HG02642 (cell line): ENCODE data around the gene FUS.
"Not testable (repeated sequence)": the region's sequence is repeated elsewhere in the genome, so short reads cannot be mapped to it uniquely, and the experiment has no call there.

Experiments used
- ATAC-seq: cut with Tn5 transposase; IDR thresholded peaks from one replicate; pipeline ENCODE4 v1.9.1; 2021; ENCODE audit warnings: mild to moderate bottlenecking; ENCODE audit not compliant: unreplicated experiment, poor library complexity

FUS gene

DNA sequence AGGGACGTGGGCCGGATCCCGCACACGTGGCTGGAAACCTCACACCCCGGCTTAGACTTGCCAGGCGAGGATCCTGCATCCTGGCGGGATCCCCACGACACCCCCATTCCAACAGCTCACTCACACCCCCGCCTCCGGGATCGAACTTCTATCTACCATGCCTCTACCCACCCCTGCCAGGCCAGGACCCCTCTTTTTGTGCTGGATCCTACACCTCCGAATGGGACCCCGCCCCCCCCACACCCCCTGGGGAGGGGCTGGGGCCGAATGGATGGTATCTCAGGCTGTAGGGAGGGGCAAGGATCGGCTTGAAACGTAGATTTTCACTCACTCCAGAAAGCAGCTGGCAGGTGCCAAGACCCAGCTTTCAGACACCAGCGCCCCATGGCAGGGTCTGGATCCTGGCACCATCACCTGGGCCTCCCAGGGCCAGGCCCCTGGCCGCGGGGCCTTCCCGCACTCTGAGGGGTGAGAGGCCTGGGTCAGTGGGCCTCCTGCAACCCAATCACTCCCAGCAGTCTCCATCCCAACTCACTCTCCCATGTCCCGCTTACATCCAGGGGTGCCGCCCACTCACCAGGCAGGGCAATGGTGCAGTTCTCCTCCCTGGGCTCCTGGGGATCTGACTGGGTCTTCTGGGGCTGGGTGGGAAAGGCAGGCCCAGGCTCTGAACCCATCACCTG, 36.8 kb upstream of the FUS start:
- no peak for ATAC-seq

DNA sequence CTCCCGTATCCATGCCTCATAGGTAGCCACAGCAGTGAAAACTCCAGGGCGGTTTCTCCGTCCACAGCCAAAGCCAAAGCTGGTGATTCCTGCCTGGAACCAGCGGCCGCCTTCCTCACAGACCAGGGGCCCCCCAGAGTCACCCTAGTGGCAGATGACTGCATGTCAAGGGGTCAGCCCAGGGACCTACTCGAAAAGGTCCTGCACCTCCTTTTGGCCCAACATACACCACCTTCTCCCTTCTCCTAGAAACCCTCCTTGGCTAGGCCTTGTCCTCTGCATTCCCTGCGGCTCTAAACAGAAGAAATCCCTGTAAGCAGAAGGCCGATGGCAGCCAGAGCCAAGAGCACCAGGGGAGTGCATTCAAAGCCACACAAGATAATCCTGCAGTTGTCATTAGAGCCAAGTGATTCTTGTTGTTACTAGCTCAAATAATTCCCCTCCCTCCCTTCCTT, 36.2 kb upstream of the FUS start:
- no peak for ATAC-seq

DNA sequence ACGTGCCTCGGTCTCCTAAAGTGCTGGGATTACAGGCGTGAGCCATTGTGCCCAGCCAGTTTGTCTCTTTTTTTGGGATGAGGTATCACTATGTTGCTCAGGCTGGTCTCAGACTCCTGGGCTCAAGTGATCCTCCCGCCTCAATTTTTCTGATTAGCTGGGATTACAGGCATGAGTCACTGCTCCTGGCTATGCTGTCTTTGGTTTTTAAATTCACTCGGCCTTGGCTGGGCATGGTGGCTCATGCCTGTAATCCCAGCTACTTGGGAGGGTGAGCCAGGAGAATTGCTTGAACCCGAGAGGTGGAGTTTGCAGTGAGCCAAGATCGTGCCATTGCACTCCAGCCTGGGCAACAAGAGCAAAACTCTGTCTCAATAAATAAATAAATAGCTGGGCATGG, 35.5 kb upstream of the FUS start:
- ATAC-seq = not testable (repeated sequence)

DNA sequence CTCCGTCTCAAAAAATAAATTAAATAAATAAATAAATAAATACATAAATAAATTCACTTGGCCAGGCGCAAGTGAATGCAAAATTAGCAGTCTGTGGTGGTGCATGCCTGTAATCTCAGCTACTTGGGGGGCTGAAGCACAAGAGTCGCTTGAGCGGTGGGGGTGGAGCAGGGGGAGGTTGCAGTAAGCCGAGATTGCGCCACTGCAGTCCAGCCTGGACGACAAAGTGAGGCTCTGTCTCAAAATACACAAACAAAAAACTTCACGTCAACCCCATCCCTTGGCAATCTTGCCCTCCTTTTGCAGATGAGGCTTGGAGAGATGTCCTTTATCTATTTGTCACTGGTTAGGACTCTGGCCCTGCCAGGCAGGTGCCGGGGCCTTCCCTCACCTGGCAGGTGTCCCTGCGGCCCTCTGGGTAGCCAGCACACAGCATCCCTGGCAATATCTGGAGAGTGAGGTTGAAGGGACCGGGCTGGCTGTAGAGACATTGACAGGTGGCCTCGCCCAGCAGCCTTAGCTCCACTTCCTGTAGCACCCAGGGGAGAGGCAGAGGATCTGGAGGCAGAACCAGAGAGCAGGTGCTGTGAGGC, 34.4 kb upstream of the FUS start:
- ATAC-seq = no peak

DNA sequence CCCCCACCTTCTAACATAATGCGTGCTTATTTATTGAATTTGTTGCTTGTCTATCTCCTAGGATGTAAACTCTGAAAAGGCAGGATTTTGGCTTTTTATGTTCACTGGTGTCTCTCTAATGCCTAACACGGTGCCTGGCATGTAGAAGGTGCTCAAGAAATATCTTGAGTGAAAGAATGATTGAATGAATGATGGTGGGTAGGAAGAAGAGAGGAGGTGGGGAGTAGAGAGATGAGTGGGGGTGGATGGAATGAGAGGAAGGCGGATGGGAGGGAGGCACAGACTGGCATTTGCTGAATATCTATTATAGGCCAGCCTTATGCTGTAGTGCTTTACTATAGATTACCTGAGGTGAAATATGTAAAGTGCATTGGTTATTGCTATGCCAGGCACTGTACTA, 32.4 kb upstream of the FUS start:
- ATAC-seq = no peak

DNA sequence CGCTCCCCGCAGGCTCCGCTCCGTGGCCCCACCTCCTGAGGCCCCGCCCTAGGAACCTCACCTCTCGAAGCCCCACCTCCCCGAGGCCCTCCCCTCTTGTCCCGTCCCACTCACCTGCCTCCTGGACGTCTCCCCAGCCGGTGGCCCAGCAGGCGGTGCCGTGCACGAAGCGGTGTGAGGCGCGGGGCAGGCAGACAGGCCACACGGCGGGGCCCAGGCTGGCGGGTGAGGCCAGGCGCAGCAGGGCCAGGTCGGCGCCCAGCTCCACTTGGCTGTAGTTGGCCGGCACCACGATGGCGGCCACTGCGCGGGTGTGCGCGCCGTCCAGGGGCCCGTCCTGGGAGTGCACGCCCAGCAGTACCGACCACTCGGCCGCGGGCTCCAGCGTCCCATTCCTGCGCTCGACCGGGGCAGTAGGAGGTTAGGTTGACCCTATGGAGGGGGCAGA, 31.6 kb upstream of the FUS start:
- ATAC-seq = no peak

DNA sequence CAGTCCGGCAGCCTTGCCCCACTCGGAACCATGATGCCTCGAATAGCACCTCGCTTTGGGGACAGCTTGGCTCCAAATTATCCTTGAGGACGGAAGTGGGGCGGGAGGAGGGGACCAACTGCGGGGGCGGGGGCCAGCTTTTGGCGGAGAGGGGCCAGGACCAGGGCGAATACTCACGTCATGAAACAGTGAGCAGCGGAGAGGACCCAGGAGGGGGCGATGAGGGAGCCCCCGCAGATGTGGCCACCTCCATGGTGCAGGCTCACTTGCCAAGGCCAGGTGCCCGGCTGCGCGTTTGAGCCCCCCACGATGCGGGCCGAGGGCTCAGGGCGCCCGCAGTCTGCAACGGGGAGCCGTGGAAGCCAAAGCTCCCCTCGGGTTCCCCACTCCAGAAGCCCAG, 31.0 kb upstream of the FUS start:
- ATAC-seq = no peak

DNA sequence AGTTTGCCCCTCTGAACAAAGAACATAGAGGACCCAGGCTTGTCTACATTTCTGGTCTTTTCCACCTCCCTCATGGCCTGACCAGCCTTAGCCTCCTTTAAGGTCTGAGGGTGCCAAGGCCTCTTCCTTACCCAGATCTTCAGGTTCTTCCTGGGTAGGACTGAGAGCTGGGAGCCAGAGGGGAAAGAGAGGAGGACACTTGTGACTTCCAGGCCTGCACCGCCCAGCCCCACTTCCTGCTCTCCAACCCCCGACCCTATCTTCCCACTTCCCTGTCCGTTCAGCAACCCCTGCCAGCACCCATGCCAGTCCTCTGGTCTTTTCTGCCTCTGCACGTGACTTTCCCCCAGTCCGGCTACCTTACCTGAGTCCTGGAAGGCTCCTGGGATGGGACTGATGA, 30.6 kb upstream of the FUS start:
- no peak for ATAC-seq

DNA sequence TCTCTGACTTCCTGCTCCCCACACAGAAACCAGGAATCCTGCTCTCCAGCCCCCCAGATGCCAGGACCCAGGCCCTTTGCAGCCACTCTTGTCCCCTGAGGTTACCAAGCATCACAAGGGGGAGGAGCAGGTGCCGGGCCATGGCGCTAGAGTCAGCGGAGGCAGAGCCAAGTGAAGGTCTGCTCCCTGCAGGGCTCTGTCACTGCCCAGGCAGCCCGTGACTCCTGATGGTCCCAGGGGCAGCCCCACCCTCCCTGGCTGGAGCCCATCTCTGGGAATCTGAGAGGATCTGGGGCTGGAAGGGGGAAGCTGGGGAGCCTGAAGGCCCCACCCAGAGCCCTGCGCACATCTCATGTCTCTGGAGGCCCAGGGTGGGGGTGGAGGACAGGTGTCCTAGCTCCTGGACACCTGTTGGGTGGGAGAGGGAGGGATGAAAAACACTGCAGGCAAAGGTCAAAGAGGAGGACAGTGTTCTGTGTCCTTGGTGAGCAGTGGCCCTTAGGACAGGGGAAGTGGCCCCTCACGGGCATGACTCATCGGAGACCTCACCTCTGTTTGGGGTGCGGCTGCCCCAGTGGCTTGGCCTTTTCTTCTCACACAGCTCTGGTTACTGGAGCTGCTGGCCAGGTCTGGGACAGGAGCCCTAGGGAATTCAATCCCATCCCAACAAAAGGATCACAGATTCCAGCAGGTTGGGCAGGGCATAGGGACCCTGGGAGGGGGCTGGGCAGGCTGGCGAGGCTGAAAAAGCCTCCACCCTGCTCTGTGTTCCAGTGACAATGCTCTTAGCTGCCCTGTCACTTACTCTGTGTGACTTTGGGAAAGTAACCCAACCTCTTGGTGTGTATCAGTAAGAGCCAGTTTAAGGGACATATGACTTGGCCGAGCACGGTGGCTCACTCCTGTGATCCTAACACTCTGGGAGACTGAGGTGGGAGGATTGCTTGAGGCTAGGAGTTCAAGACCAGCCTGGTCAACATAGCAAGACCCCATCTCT, 29.7 kb upstream of the FUS start, which contains the start of gene PRSS36:
Gene PRSS36, minus strand, starts transcription at position 173 of the 997 bp plus-strand sequence. Its CDS starts 31 bp downstream, at position 142.
- ATAC-seq = no peak

DNA sequence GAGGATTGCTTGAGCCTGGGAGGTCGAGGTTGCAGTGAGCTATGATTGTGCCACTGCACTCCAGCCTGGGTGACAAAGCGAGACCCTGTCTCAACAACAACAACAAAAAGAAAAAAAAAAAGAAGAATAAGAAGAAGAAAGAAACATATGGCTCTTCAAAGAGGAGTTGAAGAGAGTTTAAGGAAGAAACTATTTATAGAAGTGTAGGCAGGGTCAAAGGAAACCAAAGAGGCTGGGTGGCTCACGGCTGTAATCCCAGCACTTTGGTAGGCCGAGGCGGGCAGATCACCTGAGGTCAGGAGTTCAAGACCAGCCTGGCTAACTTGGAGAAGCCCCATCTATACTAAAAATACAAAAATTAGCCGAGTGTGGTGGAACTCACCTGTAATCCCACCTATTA, 29.0 kb upstream of the FUS start:
- ATAC-seq = not testable (repeated sequence)

DNA sequence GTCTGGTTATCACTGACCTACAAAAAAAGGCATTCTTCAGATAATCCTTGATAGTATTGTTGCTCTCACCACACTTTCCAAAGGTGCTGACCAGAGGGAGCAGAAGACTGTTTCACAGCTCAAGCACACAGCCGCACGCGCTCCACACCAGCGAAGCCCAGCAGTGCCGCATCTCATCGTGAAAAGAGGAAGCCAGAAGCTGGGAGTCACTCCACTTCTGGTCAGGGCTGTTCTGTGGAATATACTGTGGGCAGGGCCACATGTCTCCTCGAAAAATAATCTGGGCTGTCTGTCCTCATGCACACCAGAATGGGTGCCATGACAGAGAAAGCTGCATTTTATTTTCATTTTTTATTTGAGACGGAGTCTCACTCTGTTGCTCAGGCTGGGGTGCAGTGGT, 22.8 kb upstream of the FUS start:
- ATAC-seq = no peak

DNA sequence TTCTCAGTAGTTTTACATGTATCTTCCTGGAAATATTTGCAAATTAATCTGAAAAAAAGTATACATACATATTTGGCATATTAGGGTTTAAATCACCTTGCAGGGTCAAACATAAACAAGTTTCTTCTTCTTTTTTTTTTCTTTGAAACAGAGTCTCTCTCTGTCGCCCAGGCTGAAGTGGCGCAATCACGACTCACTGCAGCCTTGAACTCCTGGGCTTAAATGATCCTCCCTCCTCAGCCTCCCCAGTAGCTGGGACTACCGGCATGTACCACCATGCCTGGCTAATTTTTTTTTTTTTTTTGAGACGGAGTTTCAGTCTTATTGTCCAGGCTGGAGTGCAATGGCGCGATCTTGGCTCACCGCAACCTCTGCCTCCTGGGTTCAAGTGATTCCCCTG, 12.6 kb upstream of the FUS start:
- ATAC-seq = no peak

DNA sequence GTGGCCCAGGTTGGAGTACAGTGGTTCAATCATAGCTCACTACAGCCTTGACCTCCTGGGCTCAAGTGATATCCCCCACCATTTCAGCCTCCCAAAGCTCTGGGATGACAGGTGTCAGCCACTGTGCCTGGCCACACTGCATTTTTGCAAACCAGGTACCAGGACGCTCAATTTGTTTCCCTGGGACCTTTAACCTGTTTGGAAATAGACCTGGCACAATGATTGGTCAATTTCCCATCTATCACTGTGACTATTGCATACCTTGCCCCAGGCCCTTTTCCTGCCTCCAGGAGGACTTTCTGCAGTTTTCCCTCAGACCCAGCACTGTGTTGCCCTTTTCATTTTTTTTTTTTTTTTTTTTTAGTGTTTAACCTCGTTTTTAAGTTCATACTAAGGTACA, 11.1 kb upstream of the FUS start:
- ATAC-seq = no peak

DNA sequence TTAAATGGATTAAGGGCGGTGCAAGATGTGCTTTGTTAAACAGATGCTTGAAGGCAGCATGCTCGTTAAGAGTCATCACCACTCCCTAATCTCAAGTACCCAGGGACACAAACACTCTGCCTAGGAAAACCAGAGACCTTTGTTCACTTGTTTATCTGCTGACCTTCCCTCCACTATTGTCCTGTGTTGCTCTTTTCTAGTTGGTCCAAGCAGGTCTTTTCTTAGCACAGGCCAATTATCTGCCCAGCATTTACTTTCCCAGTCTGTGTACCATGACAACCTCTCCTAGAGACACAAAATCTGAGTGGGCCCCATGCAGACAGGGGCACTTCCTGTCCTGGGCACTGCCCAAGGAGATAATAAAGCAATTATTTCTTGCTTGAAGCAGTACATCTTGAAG, 9.9 kb upstream of the FUS start:
- ATAC-seq = not testable (repeated sequence)

DNA sequence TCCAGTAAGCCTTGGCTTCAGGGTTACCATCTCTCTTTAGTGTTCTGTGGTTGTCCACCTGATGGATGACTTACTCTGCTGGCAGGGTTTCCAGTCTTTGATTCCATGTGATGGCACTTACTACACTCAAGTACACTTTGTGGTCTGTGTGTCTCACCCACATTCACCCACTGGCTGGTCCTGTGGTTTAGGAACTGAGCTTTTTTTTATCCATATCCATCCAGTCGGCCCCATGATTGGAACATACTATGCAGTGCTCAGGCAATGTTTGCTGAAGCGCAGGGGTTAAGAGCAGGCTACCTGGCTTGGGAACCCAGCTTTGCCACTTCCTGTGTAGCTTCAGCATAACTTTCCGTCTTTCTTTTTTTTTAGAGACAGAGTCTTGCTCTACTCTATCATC, 2.8 kb upstream of the FUS start:
- ATAC-seq = no peak

DNA sequence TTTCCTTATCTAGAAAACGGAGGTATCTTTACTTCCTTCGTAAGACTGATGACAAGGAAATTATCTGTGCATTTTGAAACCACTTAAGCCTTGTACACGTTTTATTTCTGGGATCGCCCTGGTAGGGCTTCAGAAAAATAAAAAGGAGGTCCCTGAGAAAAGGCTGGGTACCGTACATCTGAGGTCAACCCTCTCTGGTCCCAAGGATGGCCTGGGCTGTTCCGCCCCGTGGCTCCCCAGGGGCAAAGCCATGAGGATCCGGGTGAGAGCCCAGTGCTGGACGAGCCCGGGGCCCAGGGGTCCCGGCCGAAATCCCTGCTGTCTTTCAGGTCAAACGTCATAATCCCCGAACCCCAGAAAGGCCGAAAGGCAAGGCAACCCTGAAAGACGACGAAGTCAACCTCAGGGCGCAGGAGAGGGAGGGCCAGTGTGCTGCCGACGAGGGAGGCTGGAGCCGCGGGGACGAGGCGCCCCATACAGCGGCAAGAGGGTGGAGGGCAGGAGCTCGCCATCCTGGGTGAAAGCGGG, 656 bp upstream of the FUS start:
- ATAC-seq = no peak

DNA sequence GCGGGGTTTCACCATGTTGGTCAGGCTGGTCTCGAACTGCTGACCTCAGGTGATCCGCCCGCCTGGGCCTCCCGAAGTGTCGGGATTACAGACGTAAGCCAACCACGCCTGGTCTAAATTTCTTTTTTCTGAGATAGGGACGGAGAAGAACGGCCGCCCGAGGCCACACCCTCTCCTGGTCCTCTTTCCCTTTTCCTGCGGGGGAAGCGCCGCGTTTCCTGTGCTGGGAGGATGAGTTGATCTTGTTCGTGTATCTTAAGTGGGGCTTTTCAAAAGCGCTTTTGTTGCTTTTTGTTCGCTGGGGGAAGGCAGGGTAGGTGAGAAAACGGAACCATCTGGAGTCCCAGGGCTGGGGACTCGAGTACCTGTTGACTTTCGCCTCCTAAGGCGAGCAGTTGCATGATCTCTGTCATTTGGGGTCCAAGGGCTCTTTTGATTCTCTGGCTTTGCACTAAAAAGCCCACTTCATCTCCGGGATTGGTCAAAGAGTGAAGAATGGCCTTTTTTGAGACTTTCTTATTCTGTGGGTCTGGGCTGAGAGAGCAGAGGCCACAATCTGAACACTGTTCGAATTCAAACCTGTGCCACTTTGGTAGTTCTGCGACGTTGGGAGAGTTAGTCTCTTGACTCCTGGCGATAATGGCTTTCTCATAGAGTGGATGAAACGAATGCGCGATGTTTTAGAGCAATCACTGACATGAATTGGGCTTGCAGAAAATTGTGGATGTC, 1.3 kb downstream of the FUS start:
- ATAC-seq = no peak

DNA sequence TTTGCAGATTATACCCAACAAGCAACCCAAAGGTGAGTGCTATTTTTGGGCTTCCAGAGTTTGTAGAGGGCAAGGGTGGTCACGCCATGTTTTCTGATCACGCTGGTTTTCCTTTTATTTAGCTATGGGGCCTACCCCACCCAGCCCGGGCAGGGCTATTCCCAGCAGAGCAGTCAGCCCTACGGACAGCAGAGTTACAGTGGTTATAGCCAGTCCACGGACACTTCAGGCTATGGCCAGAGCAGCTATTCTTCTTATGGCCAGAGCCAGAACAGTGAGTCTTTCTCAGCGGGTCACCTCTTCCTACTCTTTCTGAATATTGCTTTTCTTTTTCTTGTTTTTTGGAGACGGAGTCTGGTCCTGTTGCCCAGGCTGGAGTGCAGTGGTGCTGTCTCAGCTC, 2.5 kb downstream of the FUS start:
- no peak for ATAC-seq

DNA sequence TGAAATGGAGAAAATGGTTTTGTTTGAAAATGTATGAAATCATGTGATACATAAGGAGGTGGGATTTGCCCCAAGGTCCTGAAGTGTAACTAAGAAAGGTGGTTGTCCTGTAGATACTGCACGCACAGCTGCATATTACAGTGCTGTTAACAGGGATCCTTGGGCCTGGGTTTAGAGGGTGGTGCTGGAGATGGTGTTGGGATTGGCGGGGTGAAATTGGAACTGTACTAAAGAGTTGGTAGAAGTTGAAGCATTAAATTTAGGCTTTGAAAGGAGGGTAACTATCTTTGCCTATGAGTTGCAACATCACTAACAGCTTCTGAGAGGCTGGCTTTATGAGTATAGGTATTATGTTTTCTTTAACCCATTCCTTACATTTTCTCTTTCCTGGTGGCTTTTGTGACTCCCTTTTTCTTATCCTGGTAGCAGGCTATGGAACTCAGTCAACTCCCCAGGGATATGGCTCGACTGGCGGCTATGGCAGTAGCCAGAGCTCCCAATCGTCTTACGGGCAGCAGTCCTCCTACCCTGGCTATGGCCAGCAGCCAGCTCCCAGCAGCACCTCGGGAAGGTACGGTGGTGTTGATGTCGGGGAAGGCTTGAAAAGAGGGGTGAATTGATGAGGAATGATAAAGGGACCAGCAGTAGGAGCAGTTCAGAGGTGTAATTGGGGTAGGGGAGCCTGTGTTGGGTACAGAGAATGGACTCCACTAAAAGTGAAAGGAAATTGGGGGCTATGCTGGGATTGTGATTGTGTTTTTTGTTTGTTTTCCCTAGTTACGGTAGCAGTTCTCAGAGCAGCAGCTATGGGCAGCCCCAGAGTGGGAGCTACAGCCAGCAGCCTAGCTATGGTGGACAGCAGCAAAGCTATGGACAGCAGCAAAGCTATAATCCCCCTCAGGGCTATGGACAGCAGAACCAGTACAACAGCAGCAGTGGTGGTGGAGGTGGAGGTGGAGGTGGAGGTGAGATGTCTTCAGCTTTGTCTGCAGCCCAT, 3.8 kb downstream of the FUS start:
- ATAC-seq = no peak
